Right lobe of liver (tissue), 4 donors: ENCODE results near the gene NBAS.

ENCODE experiments used
- POLR2A ChIP-seq: fragments of 450-650 bp; IDR thresholded peaks from one replicate; pipeline ENCODE4 v1.6.1; 2017; ENCODE audit warnings: antibody characterized with exemption, mild to moderate bottlenecking
- TF ChIP-seq, protein P1 (sequence below), 4 donors: fragments of 200-600 bp in 3 of 4; fragments of 450-650 bp in 1 of 4; IDR thresholded peaks; one replicate each; pipeline versions ENCODE4 v1.5.1 to v1.8.0; 2016 to 2022; ENCODE audit warnings: antibody characterized with exemption in 4 of 4, mild to moderate bottlenecking in 2 of 4
- donor health status: DM: no; HTN: no; CAD: no.
- donor health status: DM: no; HTN: no; CAD: no.
- donor health status: DM: no; HTN: yes; CAD: no.

DNA sequence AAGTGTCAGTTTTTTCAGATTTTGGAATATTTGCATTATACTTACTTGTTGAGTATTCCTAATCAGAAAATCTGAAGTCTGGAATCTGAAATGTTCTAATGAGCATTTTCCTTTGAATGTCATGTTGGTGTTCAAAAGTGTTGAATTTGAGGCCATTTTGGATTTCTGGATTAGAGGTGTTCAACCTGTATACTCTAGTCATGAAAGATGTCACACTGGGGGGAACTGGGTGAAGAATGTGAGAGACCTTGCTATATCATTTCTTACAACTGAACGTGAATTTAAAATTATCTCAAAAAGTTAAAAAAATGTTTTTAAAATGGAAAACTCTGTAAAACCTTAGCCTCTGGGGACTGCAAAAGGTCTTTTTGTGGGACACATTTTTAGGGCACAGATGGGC is 384.5 kb downstream of the NBAS start:
- TF ChIP-seq, protein P1, sequence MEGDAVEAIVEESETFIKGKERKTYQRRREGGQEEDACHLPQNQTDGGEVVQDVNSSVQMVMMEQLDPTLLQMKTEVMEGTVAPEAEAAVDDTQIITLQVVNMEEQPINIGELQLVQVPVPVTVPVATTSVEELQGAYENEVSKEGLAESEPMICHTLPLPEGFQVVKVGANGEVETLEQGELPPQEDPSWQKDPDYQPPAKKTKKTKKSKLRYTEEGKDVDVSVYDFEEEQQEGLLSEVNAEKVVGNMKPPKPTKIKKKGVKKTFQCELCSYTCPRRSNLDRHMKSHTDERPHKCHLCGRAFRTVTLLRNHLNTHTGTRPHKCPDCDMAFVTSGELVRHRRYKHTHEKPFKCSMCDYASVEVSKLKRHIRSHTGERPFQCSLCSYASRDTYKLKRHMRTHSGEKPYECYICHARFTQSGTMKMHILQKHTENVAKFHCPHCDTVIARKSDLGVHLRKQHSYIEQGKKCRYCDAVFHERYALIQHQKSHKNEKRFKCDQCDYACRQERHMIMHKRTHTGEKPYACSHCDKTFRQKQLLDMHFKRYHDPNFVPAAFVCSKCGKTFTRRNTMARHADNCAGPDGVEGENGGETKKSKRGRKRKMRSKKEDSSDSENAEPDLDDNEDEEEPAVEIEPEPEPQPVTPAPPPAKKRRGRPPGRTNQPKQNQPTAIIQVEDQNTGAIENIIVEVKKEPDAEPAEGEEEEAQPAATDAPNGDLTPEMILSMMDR (IDR thresholded peaks at IDR 0.05) = no peak
- TF ChIP-seq POLR2A = no peak
